COLO668 (cell line): Measurements from ENCODE around the gene ZFYVE21.
"Not testable (repeated sequence)": the region's sequence is repeated elsewhere in the genome, so short reads cannot be mapped to it uniquely, and the experiment has no call there.

ENCODE experiments used
- DNase-seq: peaks from one replicate; lab custom pipeline; 2025; ENCODE audit not compliant: unreplicated experiment; lab: John Stamatoyannopoulos, UW

Gene ZFYVE21

GRCh38 chr14:103762036-103762435 is 46.4 kb downstream of the ZFYVE21 start:
- no peak for DNase-seq

- no peak for DNase-seq
These were observed 46.9 kb downstream of the ZFYVE21 start for GRCh38 chr14:103762541-103762940.

GRCh38 chr14:103763730-103764488 is 48.3 kb downstream of the ZFYVE21 start:
- DNase-seq, result no peak

- no peak for DNase-seq
These were observed 49.9 kb downstream of the ZFYVE21 start for GRCh38 chr14:103765526-103765925.

GRCh38 chr14:103767336-103767894 is 51.8 kb downstream of the ZFYVE21 start:
- DNase-seq, result no peak

GRCh38 chr14:103770500-103770899 is 54.9 kb downstream of the ZFYVE21 start:
- no peak for DNase-seq

- no peak for DNase-seq
These were observed 55.3 kb downstream of the ZFYVE21 start for GRCh38 chr14:103770902-103771301.

- DNase-seq, result no peak
These were observed 56.6 kb downstream of the ZFYVE21 start for GRCh38 chr14:103772078-103772712.

GRCh38 chr14:103773521-103773920 is 57.9 kb downstream of the ZFYVE21 start:
- DNase-seq, result no peak

GRCh38 chr14:103775506-103775905 is 59.9 kb downstream of the ZFYVE21 start:
- DNase-seq, result no peak

- DNase-seq, result not testable (repeated sequence)
These were observed 60.7 kb downstream of the ZFYVE21 start for GRCh38 chr14:103776319-103776718.

GRCh38 chr14:103782376-103782775 is 66.8 kb downstream of the ZFYVE21 start:
- DNase-seq, result no peak
